ENCODE data around the gene UCHL3. TPM values are rescaled to one million over a fixed set of nuclear protein-coding genes. Genes with fewer than 3 reads are reported as not detected.

The UCHL3 gene
- total RNA-seq, 1 experiment from 2014 or later: 123 TPM

- no peak for DNase-seq (ENCODE audit: low read depth)
Observed at GRCh38 chr13:75547917-75548316, 1.7 kb upstream of the UCHL3 start.

GRCh38 chr13:75550159-75550567 lies 572 bp downstream of the UCHL3 start:
- peak; percentile 76 for DNase-seq (ENCODE audit: low read depth)

DNA sequence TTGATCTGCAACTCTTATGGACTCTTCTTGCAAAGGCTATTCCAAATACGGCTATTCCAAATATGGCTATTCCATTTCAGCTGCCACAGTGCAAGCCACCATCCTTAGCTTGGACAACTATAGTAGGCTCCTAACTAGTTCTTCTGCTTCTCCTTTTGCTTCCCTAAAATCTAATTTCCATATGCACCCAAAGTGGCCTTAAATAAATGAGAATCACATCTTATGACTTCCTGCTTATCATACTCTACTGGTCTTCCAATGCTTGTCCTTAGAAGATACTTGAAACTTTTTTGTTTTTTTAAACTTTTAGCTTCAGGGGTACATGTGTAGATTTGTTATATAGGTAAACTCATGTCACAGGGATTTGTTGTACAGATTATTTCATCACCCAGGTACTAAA lies 4.9 kb downstream of the UCHL3 start:
- no peak for DNase-seq (ENCODE audit: low read depth)

- no peak for DNase-seq (ENCODE audit: low read depth)
Observed at GRCh38 chr13:75554981-75555380, 5.4 kb downstream of the UCHL3 start.

- DNase-seq (ENCODE audit: low read depth): no peak
Observed at GRCh38 chr13:75555836-75556235, 6.2 kb downstream of the UCHL3 start.

DNA sequence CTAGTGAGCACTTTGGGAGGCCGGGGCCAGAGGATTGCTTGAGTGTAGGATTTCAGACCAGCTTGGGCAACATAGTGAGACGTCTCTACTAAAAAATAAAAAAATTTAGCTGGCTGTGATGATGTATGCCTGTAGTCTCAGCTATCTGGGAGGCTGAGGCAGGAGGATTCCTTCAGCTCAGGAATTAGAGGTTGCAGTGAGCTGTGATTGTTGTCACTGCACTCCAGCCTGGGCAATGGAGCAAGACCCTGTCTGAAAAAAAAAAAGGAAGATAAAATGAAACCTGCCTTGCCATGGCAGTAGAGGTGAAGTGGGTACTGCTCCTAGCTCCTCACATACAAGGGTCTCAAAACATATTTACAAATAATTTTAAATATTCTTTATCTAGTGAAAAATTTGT lies 7.4 kb downstream of the UCHL3 start:
- DNase-seq (ENCODE audit: low read depth): no peak

GRCh38 chr13:75558145-75558840 lies 8.7 kb downstream of the UCHL3 start:
- DNase-seq (ENCODE audit: low read depth): no peak

- no peak for DNase-seq (ENCODE audit: low read depth)
Observed at GRCh38 chr13:75566658-75567057, 17.1 kb downstream of the UCHL3 start.

DNA sequence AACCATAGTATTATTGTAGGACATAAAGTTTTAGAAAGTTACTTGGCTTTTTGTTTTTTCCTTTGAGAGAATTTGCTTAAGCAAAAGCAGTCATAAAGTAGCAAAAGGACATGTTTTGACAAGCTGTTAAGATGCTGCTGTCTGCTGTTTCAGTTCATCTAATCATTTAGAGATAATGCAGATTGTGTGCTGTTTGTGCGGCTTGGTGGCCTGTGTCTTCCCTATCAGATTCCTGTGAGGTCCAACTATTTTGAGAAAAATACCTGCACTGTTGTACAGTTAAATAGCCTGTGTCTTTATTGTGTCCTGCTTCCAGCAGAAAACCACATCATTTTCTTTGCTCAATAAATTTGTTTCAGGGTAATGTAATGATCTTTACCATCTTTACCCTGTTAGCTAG lies 20.0 kb downstream of the UCHL3 start:
- DNase-seq (ENCODE audit: low read depth): no peak

- DNase-seq (ENCODE audit: low read depth): no peak
Observed at GRCh38 chr13:75579529-75579928, 29.9 kb downstream of the UCHL3 start.

- DNase-seq (ENCODE audit: low read depth): no peak
Observed at GRCh38 chr13:75581874-75582640, 32.5 kb downstream of the UCHL3 start.

DNA sequence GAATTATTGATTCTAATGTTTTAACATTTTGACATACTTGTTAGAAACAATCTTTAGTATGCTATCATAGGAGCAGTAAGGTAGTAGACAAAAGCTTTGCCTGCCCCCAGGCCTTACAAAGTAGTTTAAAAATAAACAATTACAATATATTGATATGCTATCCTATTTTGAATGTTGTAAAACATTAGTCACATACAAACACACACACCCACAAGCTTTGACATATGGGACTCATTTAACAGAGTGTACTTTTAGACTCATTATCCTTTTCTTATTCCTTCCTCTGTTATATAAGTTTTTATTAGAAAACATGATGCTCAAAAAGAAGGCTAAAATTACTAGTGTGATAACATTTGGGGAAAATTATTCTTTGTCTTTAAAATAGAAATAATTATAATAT lies 33.5 kb downstream of the UCHL3 start:
- DNase-seq (ENCODE audit: low read depth): no peak

GRCh38 chr13:75585153-75585552 lies 35.6 kb downstream of the UCHL3 start:
- no peak for DNase-seq (ENCODE audit: low read depth)

GRCh38 chr13:75587679-75588078 lies 38.1 kb downstream of the UCHL3 start:
- no peak for DNase-seq (ENCODE audit: low read depth)

- DNase-seq (ENCODE audit: low read depth): no peak
Observed at GRCh38 chr13:75596657-75597182, 47.1 kb downstream of the UCHL3 start.

- DNase-seq (ENCODE audit: low read depth): no peak
Observed at GRCh38 chr13:75600371-75600770, 50.8 kb downstream of the UCHL3 start.

- no peak for DNase-seq (ENCODE audit: low read depth)
Observed at GRCh38 chr13:75603038-75603437, 53.4 kb downstream of the UCHL3 start.

GRCh38 chr13:75607447-75607846 lies 57.9 kb downstream of the UCHL3 start:
- no peak for DNase-seq (ENCODE audit: low read depth)

DNA sequence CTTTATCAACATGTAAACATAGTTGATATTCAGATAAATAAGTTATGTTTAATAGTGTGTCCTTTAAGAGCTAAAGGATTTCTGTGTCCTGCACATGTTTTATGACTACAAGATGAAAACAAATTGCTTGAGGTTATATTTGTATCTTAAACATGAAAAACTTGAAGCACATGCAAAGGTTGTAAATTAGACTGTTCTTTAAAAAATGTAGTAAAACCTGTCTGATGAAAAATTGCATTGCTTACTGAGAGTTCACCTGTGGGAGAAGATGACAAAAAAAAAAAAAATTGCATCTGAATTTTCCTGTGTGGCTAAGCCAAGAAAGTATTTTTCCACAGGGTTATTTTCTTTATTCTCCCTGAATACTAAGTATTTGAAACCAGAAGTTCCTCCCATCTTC lies 60.9 kb downstream of the UCHL3 start:
- DNase-seq (ENCODE audit: low read depth): no peak

GRCh38 chr13:75612354-75612753 lies 62.8 kb downstream of the UCHL3 start:
- no peak for DNase-seq (ENCODE audit: low read depth)

GRCh38 chr13:75617230-75617629 lies 67.6 kb downstream of the UCHL3 start:
- DNase-seq (ENCODE audit: low read depth): no peak

GRCh38 chr13:75618308-75618707 lies 68.7 kb downstream of the UCHL3 start:
- no peak for DNase-seq (ENCODE audit: low read depth)

- DNase-seq (ENCODE audit: low read depth): no peak
Observed at GRCh38 chr13:75620020-75620419, 70.4 kb downstream of the UCHL3 start.
